Left renal pelvis (tissue), 4 donors: ENCODE results near the gene FTO. TPM values are rescaled to one million over a fixed set of nuclear protein-coding genes. Genes with fewer than 3 reads are reported as not detected.
"Not testable (repeated sequence)": the region's sequence is repeated elsewhere in the genome, so short reads cannot be mapped to it uniquely, and the experiment has no call there.

Experiments
- DNase-seq, 4 donors: peaks; one replicate each; pipeline ENCODE4 v3.0.0-alpha.2; 2013; ENCODE audit warnings: low read depth in 4 of 4, low spot score in 3 of 4
- polyA plus RNA-seq, 4 donors: library from polyadenylated mRNA; unstranded; fragments of 120-200 nt; gene quantifications; one replicate each; pipeline ENCODE4 v1.2.1, GENCODE V29; 2013; ENCODE audit not compliant: insufficient read length in 4 of 4

The FTO gene
- polyA plus RNA-seq, 4 donors: 84.1 to 104 (median 96.4) TPM

DNA sequence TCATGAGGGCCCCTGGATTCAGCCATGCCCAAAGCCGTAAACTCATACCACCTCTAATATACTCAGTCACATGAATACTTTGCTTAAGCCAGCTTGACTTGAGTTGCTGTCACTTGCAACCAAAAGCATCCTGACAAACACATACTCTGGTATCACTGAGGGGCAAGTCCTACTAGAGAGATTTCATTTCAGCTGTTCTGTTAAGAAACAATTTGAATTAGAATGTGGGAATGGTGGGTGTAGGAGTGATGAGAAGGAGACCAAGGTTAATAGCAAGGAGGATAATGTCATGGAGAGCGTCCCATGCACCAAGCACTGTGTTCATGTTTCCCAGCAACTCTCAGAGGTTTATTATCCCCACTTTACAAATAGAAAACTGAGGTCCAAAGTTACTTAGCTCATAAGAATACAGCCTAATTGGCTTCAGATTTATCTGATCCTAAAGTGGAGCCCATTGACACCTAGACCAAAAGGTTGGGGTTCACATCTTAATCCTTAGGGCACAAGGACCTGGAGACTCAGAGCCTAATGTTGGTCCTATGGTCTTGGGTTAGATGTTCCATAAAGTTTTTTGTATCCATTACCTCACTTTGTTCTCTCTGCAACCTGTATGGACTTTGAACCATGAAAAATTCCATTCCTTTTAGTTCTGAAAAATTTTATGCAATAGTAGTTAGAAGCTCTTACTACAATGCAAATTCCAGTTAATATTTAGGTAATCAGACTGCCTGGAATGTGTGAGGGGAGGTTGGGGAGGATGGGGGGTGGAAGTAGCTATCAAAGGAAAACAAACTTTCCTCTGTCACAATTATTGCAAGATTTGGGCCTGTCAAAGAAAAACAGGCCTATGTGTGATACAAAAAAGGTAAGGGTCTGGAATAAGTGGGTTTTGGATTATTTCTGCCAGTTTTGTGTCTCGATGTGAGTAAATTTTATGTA lies 476.7 kb downstream of the FTO start:
- no peak for DNase-seq

DNA sequence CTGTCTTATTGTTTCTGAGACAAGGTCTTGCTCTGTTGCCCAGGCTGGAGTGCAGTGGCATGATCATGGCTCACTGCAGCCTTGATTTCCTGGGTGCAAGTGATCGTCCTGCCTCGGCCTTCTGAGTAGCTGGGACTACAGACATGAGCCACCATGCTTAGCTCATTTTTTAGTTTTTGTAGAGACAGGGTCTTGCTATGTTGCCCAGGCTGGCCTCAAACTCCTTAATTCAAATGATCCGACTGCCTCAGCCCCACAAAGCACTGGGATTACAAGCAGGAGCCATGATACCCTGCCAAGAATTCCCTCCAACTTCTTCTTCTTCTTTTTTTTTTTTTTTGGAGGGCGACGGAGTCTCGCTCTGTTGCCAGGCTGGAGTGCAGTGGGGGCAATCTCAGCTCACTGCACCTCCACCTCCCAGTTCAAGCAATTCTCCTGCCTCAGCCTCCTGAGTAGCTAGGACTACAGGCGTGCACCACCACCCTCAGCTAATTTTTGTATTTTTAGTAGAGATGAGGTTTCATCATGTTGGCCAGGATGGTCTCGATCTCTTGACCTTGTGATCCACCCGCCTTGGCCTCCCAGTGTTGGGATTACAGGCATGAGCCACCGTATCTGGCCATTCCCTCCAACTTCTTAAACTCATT lies 477.9 kb downstream of the FTO start:
- DNase-seq: not testable (repeated sequence)

DNA sequence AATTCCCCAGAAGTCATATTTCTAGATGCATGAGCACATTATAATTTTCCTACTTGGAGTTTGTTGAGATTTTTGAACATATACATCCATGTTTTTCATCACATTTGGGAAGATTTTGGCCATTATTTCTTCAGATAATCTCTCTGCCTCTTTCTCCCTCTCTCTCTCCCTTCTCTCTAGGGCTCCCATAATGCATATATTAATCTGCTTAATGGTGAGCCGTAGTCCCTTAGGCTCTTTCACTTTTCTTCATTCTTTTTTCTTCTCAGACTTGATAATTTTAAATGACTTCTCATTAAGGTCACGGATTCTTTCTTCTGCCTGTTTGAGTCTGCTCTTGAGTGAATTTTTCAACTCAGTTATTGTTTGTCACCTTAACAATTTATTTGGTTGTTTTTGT lies 481.1 kb downstream of the FTO start:
- DNase-seq: no peak

DNA sequence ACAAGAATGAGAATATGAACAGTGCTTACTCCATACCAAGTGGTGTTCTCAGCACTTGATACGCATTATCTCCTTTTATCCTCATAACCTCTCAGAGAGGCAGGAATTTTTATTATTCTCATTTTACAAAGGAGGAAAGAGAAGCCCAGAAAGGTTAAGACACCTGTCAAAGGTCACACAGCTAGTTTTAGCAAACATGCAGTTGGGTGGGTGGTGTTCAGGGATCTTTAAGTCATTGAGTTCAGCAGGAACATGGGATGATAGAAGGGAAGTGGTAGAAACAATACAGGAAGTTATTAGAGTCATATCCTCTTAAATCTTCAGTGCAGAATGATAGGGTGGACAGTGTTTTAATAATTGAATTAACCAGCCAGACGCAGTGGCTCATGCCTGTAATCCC lies 487.2 kb downstream of the FTO start:
- no peak for DNase-seq

DNA sequence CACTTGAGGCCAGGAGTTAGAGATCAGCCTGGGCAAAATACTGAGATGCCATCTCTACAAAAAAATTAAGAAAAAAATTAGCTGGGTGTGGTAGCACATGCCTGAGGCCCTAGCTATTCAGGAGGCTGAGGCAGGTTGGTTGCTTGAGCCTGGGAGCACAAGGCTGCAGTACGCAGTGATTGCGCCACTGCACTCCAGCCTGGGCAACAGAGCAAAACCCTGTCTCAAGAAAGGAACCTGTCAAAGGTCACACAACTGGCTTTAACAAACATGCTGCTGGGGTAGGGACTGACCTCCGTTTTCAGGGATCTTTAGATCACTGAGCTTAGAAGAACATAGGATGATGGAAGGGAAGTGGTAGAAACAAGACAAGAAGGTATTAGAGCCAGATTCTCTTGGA lies 487.6 kb downstream of the FTO start:
- DNase-seq: no peak

DNA sequence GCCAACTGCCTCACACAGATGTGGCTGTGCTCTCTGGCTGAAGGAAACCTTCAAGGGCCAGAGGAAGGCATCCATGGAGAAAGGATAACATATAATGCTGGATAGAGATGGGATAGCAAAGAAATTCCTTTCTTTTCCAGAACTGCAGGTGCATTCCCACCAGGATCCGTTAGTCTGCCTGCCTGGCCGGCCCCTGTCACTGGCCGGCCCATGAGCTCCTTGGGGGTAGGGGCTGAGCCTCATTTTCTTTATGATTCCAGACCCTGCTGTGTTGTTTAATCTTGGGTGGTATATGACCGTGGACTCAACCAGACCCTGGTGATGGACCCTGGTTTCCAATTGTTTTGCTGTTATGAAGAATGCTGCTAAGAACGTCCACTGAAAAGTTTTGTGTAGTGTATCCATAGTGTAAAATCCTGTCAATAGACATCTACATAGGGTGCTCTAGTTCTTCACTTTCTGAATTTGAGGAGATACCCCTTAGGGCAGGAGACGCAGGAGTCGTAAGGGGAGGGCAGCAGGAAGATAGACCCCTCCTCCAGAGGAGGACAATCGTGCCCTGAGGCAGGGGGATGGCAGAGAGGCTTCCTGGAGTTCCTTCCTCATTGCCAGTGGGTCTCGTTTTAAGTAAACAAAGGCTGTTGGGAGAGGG lies 489.2 kb downstream of the FTO start:
- no peak for DNase-seq

DNA sequence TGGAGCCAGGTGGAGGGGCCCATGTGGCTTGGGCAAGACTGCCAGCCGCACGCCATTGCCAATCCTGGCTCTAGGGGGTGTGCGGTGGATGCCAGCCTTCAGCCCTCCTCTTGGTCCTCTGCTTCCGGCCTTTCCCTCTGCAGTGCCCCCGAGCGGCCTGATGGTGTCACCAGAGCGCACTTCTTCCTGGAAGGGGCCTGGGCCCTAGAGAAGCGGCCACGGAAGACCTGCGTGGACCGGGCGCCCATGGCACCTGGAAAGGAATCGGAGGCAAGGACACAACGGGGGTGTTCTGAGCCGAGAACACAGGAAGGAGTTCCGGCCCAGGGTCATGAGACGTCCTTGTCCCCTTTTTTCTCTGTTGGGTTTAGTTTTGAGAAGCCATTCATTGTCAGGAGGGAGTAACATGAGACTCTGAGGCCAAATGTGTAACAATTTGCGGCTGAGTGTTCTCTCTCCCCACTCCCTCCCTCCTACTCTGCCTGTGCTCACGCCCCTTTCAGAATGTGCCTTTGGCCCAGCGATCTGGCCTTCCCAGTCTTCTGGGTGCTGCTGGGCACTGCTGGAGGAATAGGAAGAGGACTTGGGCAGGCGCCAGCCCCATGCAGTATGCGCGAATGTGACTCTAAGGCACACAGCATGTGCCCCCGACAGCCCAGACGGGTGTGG lies 489.8 kb downstream of the FTO start:
- peak in 3 of 4 donors; percentile 50 to 63 (median 51) for DNase-seq

DNA sequence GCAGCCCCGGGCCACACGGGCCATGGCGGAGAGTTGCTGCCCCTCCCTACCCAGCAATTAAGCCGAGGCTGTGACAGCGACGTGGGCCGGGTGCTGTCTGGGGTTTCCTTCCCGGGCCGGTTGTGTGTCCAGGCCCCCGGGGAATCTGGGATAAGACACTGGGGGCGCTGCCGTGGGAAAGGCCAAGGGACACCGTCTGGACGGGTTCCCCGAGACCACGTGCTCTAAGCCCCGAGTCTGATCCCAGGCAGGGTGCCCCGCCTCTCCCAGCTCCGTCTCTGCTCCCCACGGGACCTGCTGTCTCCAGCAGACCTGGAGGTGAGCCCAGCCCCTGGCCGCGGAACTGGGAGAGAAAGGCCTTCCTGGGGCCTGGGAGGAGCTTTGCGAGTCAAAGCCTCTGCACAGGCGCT lies 490.4 kb downstream of the FTO start:
- DNase-seq: no peak

DNA sequence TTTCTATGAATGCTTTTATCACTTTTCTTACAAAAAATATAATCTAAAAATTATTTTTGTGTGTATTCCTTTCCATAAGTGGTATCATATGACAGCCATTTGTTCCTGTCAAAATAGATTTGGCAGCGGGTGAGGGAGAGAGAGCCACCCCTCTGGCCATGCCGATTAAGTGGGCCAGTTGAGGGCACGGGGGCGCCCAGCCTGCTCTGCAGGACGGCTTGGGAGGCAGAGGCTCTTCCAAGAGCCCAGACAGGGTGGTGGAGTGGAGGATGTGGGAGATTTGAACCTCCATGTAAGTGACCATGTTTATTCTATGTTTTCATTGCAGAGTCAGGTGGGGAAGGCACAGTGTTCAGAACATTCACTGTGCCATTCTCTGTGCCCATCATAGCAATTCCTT lies 493.8 kb downstream of the FTO start:
- no peak for DNase-seq

DNA sequence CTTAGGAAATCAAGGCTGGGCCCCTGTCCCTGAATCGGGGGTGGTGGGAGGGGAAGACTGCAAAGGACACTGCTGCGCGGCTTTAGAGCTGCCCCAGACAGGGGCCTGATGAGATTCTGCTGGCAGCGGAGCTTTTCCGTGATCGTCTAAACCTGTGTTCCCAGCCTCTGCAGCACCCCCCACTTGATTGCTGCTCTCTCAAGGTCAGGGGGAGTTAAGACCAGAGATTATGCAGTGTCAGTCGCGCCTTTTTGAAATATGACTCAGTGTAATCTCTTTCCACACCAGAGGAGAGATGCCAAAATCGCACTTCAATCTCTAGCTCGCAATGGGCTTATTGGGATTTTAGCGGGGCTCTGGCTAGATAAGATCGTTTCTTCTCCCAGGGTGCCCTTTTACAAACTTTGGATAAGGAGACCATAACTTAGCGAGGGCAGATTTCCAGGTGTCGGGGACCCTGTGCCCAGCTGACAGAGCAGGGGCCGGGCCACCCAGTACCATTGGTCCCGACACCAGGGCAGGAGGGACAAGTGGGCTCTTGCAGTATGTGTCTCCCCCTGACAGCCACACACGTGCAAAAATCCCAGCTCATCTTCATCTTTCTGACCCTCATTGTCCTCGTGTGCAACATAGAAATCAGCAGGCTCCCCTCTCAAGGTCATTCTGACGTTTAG lies 495.7 kb downstream of the FTO start:
- no peak for DNase-seq

DNA sequence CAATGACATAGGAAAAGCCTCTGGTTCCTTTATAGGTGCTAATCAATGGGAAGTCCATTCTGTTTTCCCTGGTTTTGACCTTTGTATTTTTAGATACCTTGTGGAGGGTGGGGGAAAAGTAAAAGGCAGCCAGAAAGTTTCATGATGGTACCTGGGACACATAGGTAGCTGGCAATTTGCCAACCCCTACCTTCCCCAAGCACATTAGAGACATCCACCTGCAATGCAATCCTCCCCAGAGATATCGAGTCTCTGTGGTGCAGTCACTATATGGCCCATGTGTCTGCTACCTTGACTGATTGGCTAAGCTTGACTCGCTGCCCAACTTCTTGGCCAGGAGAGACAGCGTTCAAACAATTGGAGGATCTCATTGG lies 496.2 kb downstream of the FTO start:
- DNase-seq: no peak

DNA sequence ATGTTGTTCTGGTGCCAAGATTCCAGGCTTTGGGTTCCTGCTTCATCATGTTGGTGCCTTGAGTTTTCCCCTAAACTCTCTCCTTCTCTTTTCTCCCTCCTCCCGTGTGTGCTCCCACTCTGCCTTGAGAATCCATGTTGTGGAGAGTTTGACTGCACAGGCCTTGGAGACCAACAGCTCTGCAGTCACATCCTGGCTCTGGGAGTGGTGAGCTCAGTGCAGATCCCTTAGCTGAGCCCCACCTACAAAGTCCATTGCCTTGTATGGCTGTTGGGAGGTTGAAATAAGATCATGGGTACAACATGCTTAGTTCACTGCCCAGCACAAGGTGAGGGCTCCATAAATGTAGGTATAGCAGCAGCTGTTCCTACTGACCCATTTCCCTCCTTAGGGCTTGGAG lies 496.8 kb downstream of the FTO start:
- DNase-seq: no peak

DNA sequence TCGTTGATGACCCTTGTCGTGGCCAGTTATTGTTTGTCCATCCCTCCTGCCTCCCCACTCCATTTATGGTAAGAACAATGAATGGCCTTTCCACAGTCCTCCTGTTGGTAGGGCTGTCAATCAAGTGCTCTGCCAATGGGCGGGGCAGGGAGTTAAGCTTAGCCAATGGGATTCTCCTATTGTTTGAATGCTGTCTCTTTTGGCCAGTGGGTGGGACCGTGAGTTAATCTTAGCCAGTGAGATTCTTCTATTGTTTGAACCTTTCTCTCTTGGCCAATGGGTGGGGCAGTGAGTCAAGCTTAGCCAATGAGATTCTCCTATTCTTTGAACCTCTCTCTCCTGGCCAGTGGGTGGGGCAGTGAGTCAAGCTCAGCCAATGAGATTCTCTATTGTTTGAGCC lies 497.2 kb downstream of the FTO start:
- DNase-seq: no peak

Other genes starting within 250 kb of the FTO start
- gene AKTIP, start 200.9 kb upstream of the FTO start, polyA plus RNA-seq: 10 to 100 TPM; 44.2 to 51.8 (median 48.7) TPM
- gene RPGRIP1L, start 297 bp upstream of the FTO start, polyA plus RNA-seq: 10 to 100 TPM; 16.9 to 19.6 (median 18.8) TPM